K562 (cell line): ENCODE measurements around the gene PLS1. TPM values are rescaled to one million over a fixed set of nuclear protein-coding genes. Genes with fewer than 3 reads are reported as not detected.

Source experiments
- C11orf30 ChIP-seq: fragments of 450-650 bp; IDR thresholded peaks from 2 replicates; pipeline ENCODE4 v1.6.1; 2016; ENCODE audit warnings: low read depth, mild to moderate bottlenecking
- CBX1 ChIP-seq: sonication (generic); IDR thresholded peaks from 2 replicates; pipeline ENCODE4 v1.6.1; 2016; ENCODE audit warnings: antibody characterized with exemption, low read depth, mild to moderate bottlenecking
- CEBPB ChIP-seq: fragments of 450-650 bp; IDR thresholded peaks from 2 replicates; pipeline ENCODE4 v1.6.1; 2016; ENCODE audit warnings: missing genetic modification characterization, missing compliant biosample characterization
- CXXC5 ChIP-seq: fragments of 250-450 bp; sonication (Bioruptor Pico); IDR thresholded peaks from 2 replicates; pipeline ENCODE4 v1.8.0; 2022; ENCODE audit warnings: inconsistent platforms, mild to moderate bottlenecking, moderate library complexity
- EZH2 ChIP-seq: IDR thresholded peaks from 2 replicates; pipeline ENCODE4 v1.6.1; 2012; ENCODE audit warnings: low read depth, mild to moderate bottlenecking, inconsistent platforms, low read length, borderline replicate concordance
- FOXP1 ChIP-seq: sonication (generic); formaldehyde crosslinking; IDR thresholded peaks from 2 replicates; pipeline ENCODE4 v1.8.0; 2022; ENCODE audit warnings: mild to moderate bottlenecking, missing genetic modification reagents
- MIER1 ChIP-seq: fragments of 450-650 bp; IDR thresholded peaks from 2 replicates; pipeline ENCODE4 v1.6.1; 2016; ENCODE audit warnings: antibody characterized with exemption, mild to moderate bottlenecking, low read depth
- MYBL2 ChIP-seq, 2 experiments: fragments of 450-650 bp in 1 of 2; sonication (generic) in 1 of 2; formaldehyde crosslinking in 1 of 2; IDR thresholded peaks; 2 replicates each; pipeline versions ENCODE4 v1.6.1 to v1.8.1; 2017 to 2022; ENCODE audit warnings: borderline replicate concordance in 1 of 2, inconsistent platforms in 1 of 2, low read depth in 1 of 2, mild to moderate bottlenecking in 1 of 2, missing genetic modification reagents in 1 of 2, moderate library complexity in 1 of 2
- NELFE ChIP-seq: IDR thresholded peaks from 2 replicates; pipeline ENCODE4 v1.6.1; 2011; ENCODE audit warnings: mild to moderate bottlenecking; ENCODE audit not compliant: insufficient read depth, insufficient read length
- NR2C1 ChIP-seq, 2 experiments: fragments of 450-650 bp; IDR thresholded peaks; 2 replicates each; pipeline ENCODE4 v1.6.1; 2017; ENCODE audit warnings: mild to moderate bottlenecking in 2 of 2, antibody characterized with exemption in 1 of 2, inconsistent platforms in 1 of 2, missing compliant biosample characterization in 1 of 2, missing genetic modification characterization in 1 of 2
- PHF20 ChIP-seq: fragments of 450-650 bp; IDR thresholded peaks from 2 replicates; pipeline ENCODE4 v1.6.1; 2018; ENCODE audit not compliant: partially characterized antibody
- POLR3A ChIP-seq: IDR thresholded peaks from 2 replicates; pipeline ENCODE4 v1.6.1; 2011; ENCODE audit warnings: borderline replicate concordance, mild to moderate bottlenecking, moderate library complexity; ENCODE audit not compliant: insufficient read length, insufficient read depth; ENCODE audit errors: extremely low read depth
- PTRF ChIP-seq: fragments of 450-650 bp; IDR thresholded peaks from 2 replicates; pipeline ENCODE4 v1.6.1; 2016; ENCODE audit warnings: mild to moderate bottlenecking, missing genetic modification characterization, missing compliant biosample characterization
- SMAD1 ChIP-seq: fragments of 150-350 bp; IDR thresholded peaks from 2 replicates; pipeline ENCODE4 v1.6.1; 2014; ENCODE audit warnings: low read length, low read depth; ENCODE audit not compliant: partially characterized antibody
- SOX6 ChIP-seq: fragments of 450-650 bp; IDR thresholded peaks from 2 replicates; pipeline ENCODE4 v1.6.1; 2014; ENCODE audit warnings: mild to moderate bottlenecking
- SP2 ChIP-seq: IDR thresholded peaks from 2 replicates; pipeline ENCODE4 v1.6.1; 2011; ENCODE audit warnings: mild to moderate bottlenecking, low read depth, low read length, moderate library complexity; ENCODE audit not compliant: poor library complexity, severe bottlenecking; ENCODE audit errors: extremely low read depth
- TBL1XR1 ChIP-seq, 2 experiments: IDR thresholded peaks; 2 replicates each; pipeline ENCODE4 v1.6.1; 2012; ENCODE audit warnings: improper control_type of control experiment in 2 of 2, low read length in 2 of 2, mild to moderate bottlenecking in 1 of 2
- TCFL5 ChIP-seq: fragments of 250-450 bp; sonication (Bioruptor Pico); conservative IDR thresholded peaks from 2 replicates; pipeline ENCODE4 v1.6.1; 2021; ENCODE audit warnings: mild to moderate bottlenecking, moderate library complexity, matching md5 sums
- ZFP1 ChIP-seq: fragments of 450-650 bp; formaldehyde crosslinking; IDR thresholded peaks from 2 replicates; pipeline ENCODE4 v1.4.0; 2020; ENCODE audit warnings: mild to moderate bottlenecking, mixed read lengths
- ZNF79 ChIP-seq: fragments of 250-450 bp; sonication (Bioruptor Pico); IDR thresholded peaks from 2 replicates; pipeline ENCODE4 v1.4.0; 2020; ENCODE audit warnings: low read depth, mild to moderate bottlenecking, moderate library complexity
- polyA plus RNA-seq, 8 experiments: library from polyadenylated mRNA; depleted of rRNA in 4 of 8; stranded (reverse) in 5 of 8; unstranded in 3 of 8; fragments of >200 nt; fragmentation: Nextera tagmentation in 2 of 8; fragmentation: Illumina TruSeq in 1 of 8; extraction: Ambion mirVana in 2 of 8; extraction: Trizol in 1 of 8; gene quantifications; 2 replicates each; pipeline versions ENCODE4 v1.2.1 to v1.2.3, GENCODE V29; 2011 to 2014; ENCODE audit warnings: inconsistent platforms in 1 of 8, missing spikeins in 1 of 8
- total RNA-seq, 7 experiments: library from RNA; depleted of rRNA in 6 of 7; stranded (reverse); fragments of >200 nt in 6 of 7; fragmentation: Illumina TruSeq in 2 of 7; extraction: Trizol in 2 of 7; gene quantifications; 2 replicates each; pipeline versions ENCODE4 v1.2.1 to v1.2.3, GENCODE V29; 2011 to 2021; ENCODE audit warnings: low replicate concordance in 1 of 7
- TF ChIP-seq, protein P1 (sequence below): sonication (generic); formaldehyde crosslinking; IDR thresholded peaks from 2 replicates; pipeline ENCODE4 v1.8.0; 2023; ENCODE audit warnings: mild to moderate bottlenecking, missing genetic modification reagents
- TF ChIP-seq, protein P2 (sequence below): IDR thresholded peaks from 2 replicates; pipeline ENCODE4 v1.6.1; 2014; ENCODE audit warnings: antibody characterized with exemption

The PLS1 gene
- total and polyA plus RNA-seq, 9 of the 15 experiments (the other 6 are each of a cell fraction or from before 2014, with no cell fraction given), result 6.1 to 21.3 (median 13.0) TPM

DNA sequence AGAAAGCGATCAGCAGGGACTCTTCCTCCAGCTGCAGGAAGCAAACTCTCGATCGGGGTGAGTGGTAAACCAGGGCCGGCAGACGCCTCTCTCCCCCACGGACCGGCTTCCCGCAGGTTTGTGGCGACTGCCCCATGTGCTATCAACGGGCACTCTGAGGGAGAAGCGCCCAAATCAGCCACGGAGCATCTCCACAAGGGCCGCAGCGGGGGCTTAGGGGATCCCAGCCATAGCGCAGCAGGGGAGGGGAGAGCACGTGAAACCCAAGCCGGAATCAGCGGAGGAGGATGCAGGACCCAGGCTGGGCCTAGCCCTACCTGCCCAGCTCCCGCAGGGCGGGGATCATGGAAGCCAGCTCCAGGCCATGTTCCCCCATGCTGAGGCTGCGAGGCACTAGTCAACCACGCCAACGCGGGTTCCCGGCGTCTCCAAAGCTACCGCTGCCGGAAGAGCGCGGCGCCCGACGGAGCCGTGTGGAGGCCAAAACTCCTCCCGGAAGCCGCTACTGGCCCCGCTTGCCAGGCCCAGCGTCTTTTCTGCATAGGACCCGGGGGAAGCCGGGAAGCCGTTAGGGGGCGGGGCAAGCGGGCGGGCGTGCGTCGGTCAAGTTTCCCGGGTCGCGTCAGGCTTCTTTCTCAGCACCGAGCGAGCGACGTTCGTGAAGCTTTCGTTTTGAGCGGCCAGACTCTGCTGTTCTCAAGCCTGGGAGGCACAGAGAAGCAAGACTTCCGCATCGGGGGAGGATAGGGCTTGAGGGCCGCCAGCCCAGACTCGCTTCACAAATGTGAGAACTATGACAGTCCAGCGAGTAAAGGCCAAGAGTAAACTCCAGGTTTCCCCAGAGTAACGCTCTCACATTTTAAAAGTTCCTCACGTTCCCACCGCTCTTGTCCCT, 17.6 kb upstream of the PLS1 start, which contains the start of gene ATR (continued):
- TF ChIP-seq, protein P1, sequence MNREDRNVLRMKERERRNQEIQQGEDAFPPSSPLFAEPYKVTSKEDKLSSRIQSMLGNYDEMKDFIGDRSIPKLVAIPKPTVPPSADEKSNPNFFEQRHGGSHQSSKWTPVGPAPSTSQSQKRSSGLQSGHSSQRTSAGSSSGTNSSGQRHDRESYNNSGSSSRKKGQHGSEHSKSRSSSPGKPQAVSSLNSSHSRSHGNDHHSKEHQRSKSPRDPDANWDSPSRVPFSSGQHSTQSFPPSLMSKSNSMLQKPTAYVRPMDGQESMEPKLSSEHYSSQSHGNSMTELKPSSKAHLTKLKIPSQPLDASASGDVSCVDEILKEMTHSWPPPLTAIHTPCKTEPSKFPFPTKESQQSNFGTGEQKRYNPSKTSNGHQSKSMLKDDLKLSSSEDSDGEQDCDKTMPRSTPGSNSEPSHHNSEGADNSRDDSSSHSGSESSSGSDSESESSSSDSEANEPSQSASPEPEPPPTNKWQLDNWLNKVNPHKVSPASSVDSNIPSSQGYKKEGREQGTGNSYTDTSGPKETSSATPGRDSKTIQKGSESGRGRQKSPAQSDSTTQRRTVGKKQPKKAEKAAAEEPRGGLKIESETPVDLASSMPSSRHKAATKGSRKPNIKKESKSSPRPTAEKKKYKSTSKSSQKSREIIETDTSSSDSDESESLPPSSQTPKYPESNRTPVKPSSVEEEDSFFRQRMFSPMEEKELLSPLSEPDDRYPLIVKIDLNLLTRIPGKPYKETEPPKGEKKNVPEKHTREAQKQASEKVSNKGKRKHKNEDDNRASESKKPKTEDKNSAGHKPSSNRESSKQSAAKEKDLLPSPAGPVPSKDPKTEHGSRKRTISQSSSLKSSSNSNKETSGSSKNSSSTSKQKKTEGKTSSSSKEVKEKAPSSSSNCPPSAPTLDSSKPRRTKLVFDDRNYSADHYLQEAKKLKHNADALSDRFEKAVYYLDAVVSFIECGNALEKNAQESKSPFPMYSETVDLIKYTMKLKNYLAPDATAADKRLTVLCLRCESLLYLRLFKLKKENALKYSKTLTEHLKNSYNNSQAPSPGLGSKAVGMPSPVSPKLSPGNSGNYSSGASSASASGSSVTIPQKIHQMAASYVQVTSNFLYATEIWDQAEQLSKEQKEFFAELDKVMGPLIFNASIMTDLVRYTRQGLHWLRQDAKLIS (CRISPR knock-in tag), result peak; percentile 87; the same call in 1 of the 2 replicates
- no peak for TF ChIP-seq EZH2
- peak; percentile 76 for TF ChIP-seq SOX6
- no peak for TF ChIP-seq PTRF (tag)
- no peak for TF ChIP-seq ZNF79
- TF ChIP-seq PHF20, result peak; percentile 70
- TF ChIP-seq MIER1, result no peak; the same call in 1 of the 2 replicates
- TF ChIP-seq ZFP1 (CRISPR knock-in tag), result no peak
- peak; percentile 78 for TF ChIP-seq SMAD1
- TF ChIP-seq NR2C1 (IDR thresholded peaks at IDR 0.05), result peak; percentile 45; the same call in 1 of the 2 replicates
- peak; percentile 73 for TF ChIP-seq NR2C1 (tag; IDR thresholded peaks at IDR 0.05)
- TF ChIP-seq NELFE, result no peak
- TF ChIP-seq CEBPB (tag), result no peak
- peak; percentile 56 to 72; a peak in 2 of 4 replicates for TF ChIP-seq TBL1XR1 (IDR thresholded peaks at IDR 0.05; ENCODE audit: low read length in 2 of 2)
- TF ChIP-seq C11orf30, result peak; percentile 69
- TF ChIP-seq POLR3A, result no peak
- peak; percentile 75; the same call in 1 of the 2 replicates for TF ChIP-seq FOXP1 (CRISPR knock-in tag)
- TF ChIP-seq TCFL5 (CRISPR knock-in tag), result no peak
- peak; percentile 96; the same call in 1 of the 2 replicates for TF ChIP-seq CBX1
- peak; percentile 100 for TF ChIP-seq CXXC5
- TF ChIP-seq, protein P2, sequence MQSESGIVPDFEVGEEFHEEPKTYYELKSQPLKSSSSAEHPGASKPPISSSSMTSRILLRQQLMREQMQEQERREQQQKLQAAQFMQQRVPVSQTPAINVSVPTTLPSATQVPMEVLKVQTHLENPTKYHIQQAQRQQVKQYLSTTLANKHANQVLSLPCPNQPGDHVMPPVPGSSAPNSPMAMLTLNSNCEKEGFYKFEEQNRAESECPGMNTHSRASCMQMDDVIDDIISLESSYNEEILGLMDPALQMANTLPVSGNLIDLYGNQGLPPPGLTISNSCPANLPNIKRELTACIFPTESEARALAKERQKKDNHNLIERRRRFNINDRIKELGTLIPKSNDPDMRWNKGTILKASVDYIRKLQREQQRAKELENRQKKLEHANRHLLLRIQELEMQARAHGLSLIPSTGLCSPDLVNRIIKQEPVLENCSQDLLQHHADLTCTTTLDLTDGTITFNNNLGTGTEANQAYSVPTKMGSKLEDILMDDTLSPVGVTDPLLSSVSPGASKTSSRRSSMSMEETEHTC, result no peak
- no peak for TF ChIP-seq SP2
- peak; percentile 97 for TF ChIP-seq MYBL2 (IDR thresholded peaks at IDR 0.05; ENCODE audit: low read depth)
- TF ChIP-seq MYBL2 (CRISPR knock-in tag; IDR thresholded peaks at IDR 0.05; ENCODE audit: borderline replicate concordance), result peak; percentile 56; the same call in 1 of the 2 replicates
